Caco-2 (cell line): Measurements from ENCODE around the gene NDUFC2. TPM values are rescaled to one million over a fixed set of nuclear protein-coding genes. Genes with fewer than 3 reads are reported as not detected.

Source experiments
- BruUV-seq: library from RNA; stranded (reverse); fragments of 400-500 nt; replicated peaks from 2 replicates; lab custom pipeline; 2021; lab: Mats Ljungman, UMichigan
- CTCF ChIA-PET: fragments of 300-600 bp; sonication (Branson Sonifier 250); formaldehyde crosslinking; loops from one replicate; lab custom pipeline; 2022; ENCODE audit warnings: antibody characterized with exemption; lab: Charles Lee
- POLR2A ChIA-PET: fragments of 300-600 bp; sonication (Branson Sonifier 250); formaldehyde crosslinking; loops from one replicate; lab custom pipeline; 2022; ENCODE audit warnings: antibody characterized with exemption; lab: Charles Lee
- DNase-seq, 2 experiments: peaks; one replicate each; pipeline versions ENCODE4 v3.0.0 to v3.0.0-alpha.2; 2020 to 2022
- H3K27me3 ChIP-seq: replicated peaks from 2 replicates; pipeline ENCODE4 v1.6.0; 2011; ENCODE audit warnings: low read length; ENCODE audit not compliant: control insufficient read depth, insufficient read depth
- H3K36me3 ChIP-seq: 2 replicates; pipeline ENCODE4 v1.5.1; 2011; ENCODE audit warnings: low read length; ENCODE audit not compliant: control insufficient read depth, insufficient read depth
- H3K4me1 ChIP-seq: fragments of 250-450 bp; sonication (Bioruptor Pico); 2 replicates; pipeline ENCODE4 v1.5.1; 2020; ENCODE audit warnings: mild to moderate bottlenecking
- H3K4me3 ChIP-seq: 2 replicates; pipeline ENCODE4 v1.5.1; 2011; ENCODE audit warnings: low read depth, mild to moderate bottlenecking, control low read depth, low read length
- H3K9me3 ChIP-seq: fragments of 250-450 bp; sonication (Bioruptor Pico); 2 replicates; pipeline ENCODE4 v1.5.1; 2020; ENCODE audit warnings: mild to moderate bottlenecking, moderate library complexity
- H3K27ac Mint-ChIP-seq: one replicate; pipeline ENCODE4 v1.8.0; 2022; ENCODE audit warnings: mixed read lengths; ENCODE audit not compliant: unreplicated experiment
- H3K27me3 Mint-ChIP-seq: one replicate; pipeline ENCODE4 v1.8.0; 2022; ENCODE audit warnings: mixed read lengths; ENCODE audit not compliant: insufficient read depth, unreplicated experiment
- H3K36me3 Mint-ChIP-seq: one replicate; pipeline ENCODE4 v1.8.0; 2022; ENCODE audit warnings: mild to moderate bottlenecking, mixed read lengths; ENCODE audit not compliant: insufficient read depth, unreplicated experiment
- H3K4me1 Mint-ChIP-seq: one replicate; pipeline ENCODE4 v1.8.0; 2022; ENCODE audit warnings: low read depth, mixed read lengths; ENCODE audit not compliant: unreplicated experiment
- H3K4me3 Mint-ChIP-seq: one replicate; pipeline ENCODE4 v1.8.0; 2022; ENCODE audit warnings: mild to moderate bottlenecking, moderate library complexity, mixed read lengths; ENCODE audit not compliant: unreplicated experiment
- H3K9me3 Mint-ChIP-seq: one replicate; pipeline ENCODE4 v1.8.0; 2022; ENCODE audit warnings: mixed read lengths; ENCODE audit not compliant: unreplicated experiment
- intact Hi-C: fragments of 100-400 bp; cut with micrococcal nuclease; formaldehyde crosslinking; loops from one replicate; pipeline ENCODE4 v1.10.0; 2022; ENCODE audit not compliant: unreplicated experiment
- total RNA-seq: library from RNA; stranded (reverse); gene quantifications from 2 replicates; pipeline ENCODE4 v1.2.3, GENCODE V29; 2022
- TF ChIP-seq, protein P1 (sequence below), 2 experiments: fragments of 200-600 bp in 1 of 2; IDR thresholded peaks; 1 replicate in 1 of 2; 2 replicates in 1 of 2; pipeline versions ENCODE4 v1.5.1 to v1.8.0; 2011 to 2022; ENCODE audit warnings: antibody characterized with exemption in 1 of 2, control low read depth in 1 of 2, inconsistent platforms in 1 of 2, low read depth in 1 of 2, low read length in 1 of 2, mild to moderate bottlenecking in 1 of 2, moderate library complexity in 1 of 2; ENCODE audit not compliant: insufficient read depth in 1 of 2, severe bottlenecking in 1 of 2, unreplicated experiment in 1 of 2

The NDUFC2 gene
- total RNA-seq, 1 experiment from 2014 or later = 732 TPM

GRCh38 chr11:78040691-78041379 is 38.8 kb downstream of the NDUFC2 start:
- Histone ChIP-seq H3K4me1 (0 out of 2 replicates have a peak, but pooled peaks cover 1% of the 10 kb centered on the region), H3K27me3 (no peaks in the 10 kb centered on the region), H3K36me3 (no peaks in the 10 kb centered on the region), H3K9me3 (no peaks in the 10 kb centered on the region), H3K4me3 (no peak overlapping the region)
- intact Hi-C loops = no loop called here
- no peak for DNase-seq
- Mint-ChIP-seq H3K4me1 (peaks cover 15% of the 10 kb centered on the region), H3K27me3 (no peaks in the 10 kb centered on the region), H3K4me3 (no peak overlapping the region), H3K9me3 (no peaks in the 10 kb centered on the region), H3K36me3 (no peaks in the 10 kb centered on the region), H3K27ac (no peak overlapping the region)
- ChIA-PET CTCF (interaction anchor here (1.1 to 1.2 kb wide), 3 partner anchors 44 to 46 kb away, joined by 3 to 10 read pairs (median 4); partner anchors contain the start of gene INTS4), POLR2A (no interaction called here)
- no TSS peak for BruUV-seq
- TF ChIP-seq, protein P1, sequence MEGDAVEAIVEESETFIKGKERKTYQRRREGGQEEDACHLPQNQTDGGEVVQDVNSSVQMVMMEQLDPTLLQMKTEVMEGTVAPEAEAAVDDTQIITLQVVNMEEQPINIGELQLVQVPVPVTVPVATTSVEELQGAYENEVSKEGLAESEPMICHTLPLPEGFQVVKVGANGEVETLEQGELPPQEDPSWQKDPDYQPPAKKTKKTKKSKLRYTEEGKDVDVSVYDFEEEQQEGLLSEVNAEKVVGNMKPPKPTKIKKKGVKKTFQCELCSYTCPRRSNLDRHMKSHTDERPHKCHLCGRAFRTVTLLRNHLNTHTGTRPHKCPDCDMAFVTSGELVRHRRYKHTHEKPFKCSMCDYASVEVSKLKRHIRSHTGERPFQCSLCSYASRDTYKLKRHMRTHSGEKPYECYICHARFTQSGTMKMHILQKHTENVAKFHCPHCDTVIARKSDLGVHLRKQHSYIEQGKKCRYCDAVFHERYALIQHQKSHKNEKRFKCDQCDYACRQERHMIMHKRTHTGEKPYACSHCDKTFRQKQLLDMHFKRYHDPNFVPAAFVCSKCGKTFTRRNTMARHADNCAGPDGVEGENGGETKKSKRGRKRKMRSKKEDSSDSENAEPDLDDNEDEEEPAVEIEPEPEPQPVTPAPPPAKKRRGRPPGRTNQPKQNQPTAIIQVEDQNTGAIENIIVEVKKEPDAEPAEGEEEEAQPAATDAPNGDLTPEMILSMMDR (IDR thresholded peaks at IDR 0.05; ENCODE audit: insufficient read depth in 1 of 2, low read depth in 1 of 2, low read length in 1 of 2, severe bottlenecking in 1 of 2, unreplicated experiment in 1 of 2) = no peak

- no TSS peak for BruUV-seq
- H3K9me3 ChIP-seq = no peaks in the 10 kb centered on the region
- intact Hi-C loops = no loop called here
- TF ChIP-seq, protein P1 (IDR thresholded peaks at IDR 0.05; ENCODE audit: insufficient read depth in 1 of 2, low read depth in 1 of 2, low read length in 1 of 2, severe bottlenecking in 1 of 2, unreplicated experiment in 1 of 2) = no peak
- Mint-ChIP-seq H3K27me3 (no peaks in the 10 kb centered on the region), H3K36me3 (no peaks in the 10 kb centered on the region), H3K9me3 (no peaks in the 10 kb centered on the region), H3K4me3 (no peak overlapping the region), H3K27ac (no peak overlapping the region), H3K4me1 (peaks cover 15% of the 10 kb centered on the region)
- no peaks in the 10 kb centered on the region for H3K27me3 ChIP-seq
- no peak for DNase-seq
- H3K4me3 ChIP-seq = no peak overlapping the region
- no peaks in the 10 kb centered on the region for H3K4me1 ChIP-seq
- CTCF ChIA-PET = interaction anchor here (1.2 kb wide), 2 partner anchors 43 to 45 kb away, joined by 3 to 10 read pairs; no protein-coding TSS in a partner anchor
- H3K36me3 ChIP-seq = no peaks in the 10 kb centered on the region
- POLR2A ChIA-PET = interaction anchor here (0.6 to 1.2 kb wide), 2 partner anchors 41 to 45 kb away, joined by 6 read pairs; partner anchors contain the start of gene INTS4
These were observed 39.6 kb downstream of the NDUFC2 start for GRCh38 chr11:78039919-78040671.

- Mint-ChIP-seq H3K4me1 (peaks cover 15% of the 10 kb centered on the region), H3K36me3 (no peaks in the 10 kb centered on the region), H3K9me3 (no peaks in the 10 kb centered on the region), H3K27me3 (no peaks in the 10 kb centered on the region), H3K4me3 (no peak overlapping the region), H3K27ac (no peak overlapping the region)
- intact Hi-C loops = no loop called here
- Histone ChIP-seq H3K4me1 (no peaks in the 10 kb centered on the region), H3K36me3 (no peaks in the 10 kb centered on the region), H3K4me3 (no peak overlapping the region), H3K9me3 (no peaks in the 10 kb centered on the region), H3K27me3 (no peaks in the 10 kb centered on the region)
- TF ChIP-seq, protein P1 (IDR thresholded peaks at IDR 0.05; ENCODE audit: insufficient read depth in 1 of 2, low read depth in 1 of 2, low read length in 1 of 2, severe bottlenecking in 1 of 2, unreplicated experiment in 1 of 2) = no peak
- DNase-seq = no peak
- ChIA-PET CTCF (no interaction called here), POLR2A (interaction anchor here (1.2 kb wide), 1 partner anchor 45 kb away, joined by 6 read pairs; the partner anchor contains the start of gene INTS4)
- no TSS peak for BruUV-seq
These were observed 40.2 kb downstream of the NDUFC2 start for GRCh38 chr11:78039391-78039918.
